WI38 (cell line): ENCODE measurements around the gene C2CD4D.
"Not testable (repeated sequence)": the region's sequence is repeated elsewhere in the genome, so short reads cannot be mapped to it uniquely, and the experiment has no call there.

Experiments used
- H3K4me3 ChIP-seq: 2 replicates; pipeline ENCODE4 v1.5.1; 2011; ENCODE audit warnings: low read depth, mild to moderate bottlenecking, control low read depth, low read length
- CTCF ChIP-seq: IDR thresholded peaks from 2 replicates; pipeline ENCODE4 v1.5.1; 2012; ENCODE audit warnings: low read depth, mild to moderate bottlenecking, control low read depth, low read length

The C2CD4D gene

GRCh38 chr1:151839457-151840403, at the start of gene C2CD4D:
TSS of gene C2CD4D (minus strand) at chr1:151839820. CDS start at chr1:151838989, 831 bp downstream.
- no peak within 1 kb of the TSS for H3K4me3 ChIP-seq
- no peak for TF ChIP-seq CTCF

GRCh38 chr1:151888972-151889570, 49.5 kb upstream of the C2CD4D start:
- H3K4me3 ChIP-seq: no peak overlapping the region
- TF ChIP-seq CTCF: no peak

- H3K4me3 ChIP-seq: no peak overlapping the region
- TF ChIP-seq CTCF: no peak
These were observed 47.4 kb upstream of the C2CD4D start for GRCh38 chr1:151887028-151887427.

- H3K4me3 ChIP-seq: no peak overlapping the region
- no peak for TF ChIP-seq CTCF
These were observed 45.9 kb upstream of the C2CD4D start for GRCh38 chr1:151885479-151885878.

- H3K4me3 ChIP-seq: not testable (repeated sequence)
These were observed 45.3 kb upstream of the C2CD4D start for GRCh38 chr1:151884879-151885278.

- not testable (repeated sequence) for H3K4me3 ChIP-seq
These were observed 44.8 kb upstream of the C2CD4D start for GRCh38 chr1:151884445-151884844.

- not testable (repeated sequence) for H3K4me3 ChIP-seq
These were observed 44.3 kb upstream of the C2CD4D start for GRCh38 chr1:151883898-151884297.

- H3K4me3 ChIP-seq: not testable (repeated sequence)
These were observed 43.3 kb upstream of the C2CD4D start for GRCh38 chr1:151882918-151883317.

- H3K4me3 ChIP-seq: no peak overlapping the region
- TF ChIP-seq CTCF: no peak
These were observed 42.8 kb upstream of the C2CD4D start for GRCh38 chr1:151882466-151882865.
